ENCODE results near the gene FMOD. TPM values are rescaled to one million over a fixed set of nuclear protein-coding genes. Genes with fewer than 3 reads are reported as not detected.

The FMOD gene
- total RNA-seq, 2 experiments from 2014 or later: not detected

DNA sequence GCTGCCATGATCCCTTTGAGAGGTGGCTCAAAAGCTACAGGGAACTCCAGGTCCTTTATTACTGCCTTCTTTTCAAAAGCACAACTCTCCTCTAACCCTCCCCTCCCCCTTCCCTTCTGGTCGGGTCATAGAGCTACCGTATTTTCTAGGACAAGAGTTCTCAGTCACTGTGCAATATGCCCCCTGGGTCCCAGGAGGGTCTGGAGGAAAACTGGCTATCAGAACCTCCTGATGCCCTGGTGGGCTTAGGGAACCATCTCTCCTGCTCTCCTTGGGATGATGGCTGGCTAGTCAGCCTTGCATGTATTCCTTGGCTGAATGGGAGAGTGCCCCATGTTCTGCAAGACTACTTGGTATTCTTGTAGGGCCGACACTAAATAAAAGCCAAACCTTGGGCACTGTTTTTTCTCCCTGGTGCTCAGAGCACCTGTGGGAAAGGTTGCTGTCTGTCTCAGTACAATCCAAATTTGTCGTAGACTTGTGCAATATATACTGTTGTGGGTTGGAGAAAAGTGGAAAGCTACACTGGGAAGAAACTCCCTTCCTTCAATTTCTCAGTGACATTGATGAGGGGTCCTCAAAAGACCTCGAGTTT lies 42.5 kb downstream of the FMOD start:
- Histone ChIP-seq H3K27ac (ENCODE audit: low read depth, low read length, poor library complexity, severe bottlenecking) (peak overlapping the region; percentile 98), H3K9me2 (ENCODE audit: insufficient read depth, low read length) (no peaks in the 10 kb centered on the region), H3K4me1 (ENCODE audit: insufficient read depth, low read length, poor library complexity, severe bottlenecking) (peaks cover 63% of the 10 kb centered on the region), H2AFZ (ENCODE audit: low read length) (no peak overlapping the region), H3K4me2 (ENCODE audit: low read length) (peak overlapping the region; percentile 98), H3K79me2 (ENCODE audit: insufficient read depth, low read depth, low read length) (peaks cover 86% of the 10 kb centered on the region), H4K20me1 (ENCODE audit: insufficient read depth, low read length) (peaks cover 33% of the 10 kb centered on the region), H3K4me3 (ENCODE audit: low read depth, low read length, poor library complexity, severe bottlenecking) (peak overlapping the region; percentile 96), H3K9me3 (ENCODE audit: low read length) (no peaks in the 10 kb centered on the region), H3K36me3 (ENCODE audit: insufficient read depth, low read length) (peaks cover 73% of the 10 kb centered on the region)
- no peak for DNase-seq (ENCODE audit: low spot score)
- no peak for TF ChIP-seq EZH2phosphoT487 (IDR thresholded peaks at IDR 0.05; ENCODE audit: borderline replicate concordance, low read depth, low read length)
- TF ChIP-seq, protein P1, sequence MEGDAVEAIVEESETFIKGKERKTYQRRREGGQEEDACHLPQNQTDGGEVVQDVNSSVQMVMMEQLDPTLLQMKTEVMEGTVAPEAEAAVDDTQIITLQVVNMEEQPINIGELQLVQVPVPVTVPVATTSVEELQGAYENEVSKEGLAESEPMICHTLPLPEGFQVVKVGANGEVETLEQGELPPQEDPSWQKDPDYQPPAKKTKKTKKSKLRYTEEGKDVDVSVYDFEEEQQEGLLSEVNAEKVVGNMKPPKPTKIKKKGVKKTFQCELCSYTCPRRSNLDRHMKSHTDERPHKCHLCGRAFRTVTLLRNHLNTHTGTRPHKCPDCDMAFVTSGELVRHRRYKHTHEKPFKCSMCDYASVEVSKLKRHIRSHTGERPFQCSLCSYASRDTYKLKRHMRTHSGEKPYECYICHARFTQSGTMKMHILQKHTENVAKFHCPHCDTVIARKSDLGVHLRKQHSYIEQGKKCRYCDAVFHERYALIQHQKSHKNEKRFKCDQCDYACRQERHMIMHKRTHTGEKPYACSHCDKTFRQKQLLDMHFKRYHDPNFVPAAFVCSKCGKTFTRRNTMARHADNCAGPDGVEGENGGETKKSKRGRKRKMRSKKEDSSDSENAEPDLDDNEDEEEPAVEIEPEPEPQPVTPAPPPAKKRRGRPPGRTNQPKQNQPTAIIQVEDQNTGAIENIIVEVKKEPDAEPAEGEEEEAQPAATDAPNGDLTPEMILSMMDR (conservative IDR thresholded peaks at IDR 0.05; ENCODE audit: low read length): no peak
- ChIA-PET POLR2A (interaction anchor here (1.0 to 9.7 kb wide), 7 partner anchors 8 to 32 kb away, joined by 3 to 309 read pairs (median 14); no protein-coding TSS in a partner anchor), CTCF (ENCODE audit: unreplicated experiment) (interaction anchor here (1.0 to 4.3 kb wide), 5 partner anchors 10 to 34 kb away, joined by 4 to 23 read pairs (median 5); no protein-coding TSS in a partner anchor)
- intact Hi-C loops (cut with micrococcal nuclease; ENCODE audit: unreplicated experiment): no loop called here
- no TSS peak for BruUV-seq (replicated peaks)

DNA sequence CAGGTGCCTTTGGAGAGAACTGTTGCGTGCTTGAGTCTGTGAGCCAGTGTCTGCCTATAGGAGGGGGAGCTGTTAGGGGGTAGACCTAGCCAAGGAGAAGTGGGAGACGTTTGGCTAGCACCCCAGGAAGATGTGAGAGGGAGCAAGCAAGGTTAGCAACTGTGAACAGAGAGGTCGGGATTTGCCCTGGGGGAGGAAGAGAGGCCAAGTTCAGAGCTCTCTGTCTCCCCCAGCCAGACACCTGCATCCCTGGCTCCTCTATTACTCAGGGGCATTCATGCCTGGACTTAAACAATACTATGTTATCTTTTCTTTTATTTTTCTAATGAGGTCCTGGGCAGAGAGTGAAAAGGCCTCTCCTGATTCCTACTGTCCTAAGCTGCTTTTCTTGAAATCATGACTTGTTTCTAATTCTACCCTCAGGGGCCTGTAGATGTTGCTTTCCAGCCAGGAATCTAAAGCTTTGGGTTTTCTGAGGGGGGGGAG lies 43.2 kb downstream of the FMOD start:
- CTCF ChIA-PET (ENCODE audit: unreplicated experiment): interaction anchor here (1.0 to 4.3 kb wide), 6 partner anchors 9 to 33 kb away, joined by 4 to 23 read pairs (median 6); no protein-coding TSS in a partner anchor
- peak overlapping the region; percentile 96 for H3K4me3 ChIP-seq (ENCODE audit: low read depth, low read length, poor library complexity, severe bottlenecking)
- H2AFZ ChIP-seq (ENCODE audit: low read length): no peak overlapping the region
- peaks cover 93% of the 10 kb centered on the region for H3K79me2 ChIP-seq (ENCODE audit: insufficient read depth, low read depth, low read length)
- no peaks in the 10 kb centered on the region for H3K9me2 ChIP-seq (ENCODE audit: insufficient read depth, low read length)
- H3K4me2 ChIP-seq (ENCODE audit: low read length): peak overlapping the region; percentile 98
- peaks cover 63% of the 10 kb centered on the region for H3K4me1 ChIP-seq (ENCODE audit: insufficient read depth, low read length, poor library complexity, severe bottlenecking)
- POLR2A ChIA-PET: interaction anchor here (1.0 to 9.7 kb wide), 8 partner anchors 9 to 36 kb away, joined by 3 to 309 read pairs (median 10); no protein-coding TSS in a partner anchor
- peak overlapping the region; percentile 98 for H3K27ac ChIP-seq (ENCODE audit: low read depth, low read length, poor library complexity, severe bottlenecking)
- no peak for DNase-seq (ENCODE audit: low spot score)
- H4K20me1 ChIP-seq (ENCODE audit: insufficient read depth, low read length): peaks cover 33% of the 10 kb centered on the region
- H3K9me3 ChIP-seq (ENCODE audit: low read length): no peaks in the 10 kb centered on the region
- TF ChIP-seq, protein P1 (conservative IDR thresholded peaks at IDR 0.05; ENCODE audit: low read length): 0 out of 2 replicates have a peak, but pooled peaks have one; percentile 7
- no peak for TF ChIP-seq EZH2phosphoT487 (IDR thresholded peaks at IDR 0.05; ENCODE audit: borderline replicate concordance, low read depth, low read length)
- intact Hi-C loops (cut with micrococcal nuclease; ENCODE audit: unreplicated experiment): loop anchor here (2.0 kb wide), 2 partner anchors 13 to 31 kb away; no protein-coding TSS in a partner anchor
- H3K36me3 ChIP-seq (ENCODE audit: insufficient read depth, low read length): peaks cover 68% of the 10 kb centered on the region
- BruUV-seq (replicated peaks): TSS peak; percentile 50

Data from OCI-LY7 (cell line).